Heart right ventricle (tissue), 16 donors: ENCODE data around the gene HS3ST4. TPM values are rescaled to one million over a fixed set of nuclear protein-coding genes. Genes with fewer than 3 reads are reported as not detected.

Source experiments
- ATAC-seq, 8 donors: fragments of 200-7000 bp; cut with Tn5 transposase; one replicate each; pipeline ENCODE4 v1.9.1; 2020; ENCODE audit warnings: mild to moderate bottlenecking in 8 of 8, moderate library complexity in 8 of 8, moderate number of reproducible peaks in 1 of 8
- DNase-seq, 2 donors: peaks; one replicate each; pipeline ENCODE4 v3.0.0-alpha.2; 2020
- H3K27ac ChIP-seq, 10 donors: fragments of 200-600 bp; sonication (generic) in 2 of 10; one replicate each; pipeline versions ENCODE4 v1.5.0 to v1.8.0; 2020 to 2022; ENCODE audit warnings: mild to moderate bottlenecking in 3 of 10
- H3K27me3 ChIP-seq, 7 donors: fragments of 200-600 bp; one replicate each; pipeline ENCODE4 v1.8.0; 2021 to 2022; ENCODE audit warnings: mild to moderate bottlenecking in 2 of 7
- H3K36me3 ChIP-seq, 9 donors: fragments of 200-600 bp; sonication (generic) in 1 of 9; one replicate each; pipeline versions ENCODE4 v1.5.0 to v1.8.0; 2020 to 2022; ENCODE audit warnings: mild to moderate bottlenecking in 2 of 9
- H3K4me1 ChIP-seq, 9 donors: fragments of 200-600 bp; sonication (generic) in 1 of 9; one replicate each; pipeline versions ENCODE4 v1.5.0 to v1.8.0; 2020 to 2022; ENCODE audit warnings: mild to moderate bottlenecking in 4 of 9
- H3K4me3 ChIP-seq, 10 donors: fragments of 200-600 bp; sonication (generic) in 2 of 10; one replicate each; pipeline versions ENCODE4 v1.5.0 to v1.8.0; 2020 to 2022; ENCODE audit warnings: mild to moderate bottlenecking in 7 of 10, moderate library complexity in 2 of 10
- H3K9me3 ChIP-seq, 11 donors: fragments of 200-600 bp in 10 of 11; sonication (generic) in 2 of 11; one replicate each; pipeline versions ENCODE4 v1.5.0 to v1.8.0; 2013 to 2022; ENCODE audit warnings: mild to moderate bottlenecking in 2 of 11, control low read depth in 1 of 11, moderate library complexity in 1 of 11
- CTCF ChIP-seq, 9 donors: fragments of 200-600 bp; sonication (generic) in 2 of 9; IDR thresholded peaks; one replicate each; pipeline versions ENCODE4 v1.5.0 to v1.8.0; 2021 to 2022; ENCODE audit warnings: antibody characterized with exemption in 9 of 9, mild to moderate bottlenecking in 5 of 9, moderate library complexity in 1 of 9
- WGBS, 2 donors: extraction: QIAGEN DNeasy Blood & Tissue Kit; methylation state at CpG; one replicate each; pipeline ENCODE4 v1.1.7; 2013; ENCODE audit warnings: inconsistent platforms in 1 of 2; 5-methylcytosine and 5-hydroxymethylcytosine counted together
- intact Hi-C, 10 donors: fragments of 100-400 bp; cut with DNase I; formaldehyde crosslinking; loops; one replicate each; pipeline versions ENCODE4 v1.11.1 to v1.14.2; 2022
- polyA plus RNA-seq, 2 donors: library from polyadenylated mRNA; stranded (reverse); fragments of 200-250 nt; gene quantifications; one replicate each; pipeline ENCODE4 v1.2.3, GENCODE V29; 2013
- total RNA-seq, 10 donors: library from RNA; stranded (reverse); fragmentation: NEBNext Ultra II Directional in 3 of 10; extraction: Animal tissue kit (Norgen Biotek cat#: 25700) in 3 of 10; gene quantifications; one replicate each; pipeline versions ENCODE4 v1.2.1 to v1.2.4, GENCODE V29; 2021 to 2023
- donor health status: Arrhythmogenic right ventricular cardiomyopathy.
- donor health status: ischemic (EF 13 %, LVEDD 7.1; RV severe dilation, severe dysfunction).
- donor health status: healthy with polysubstance abuse.
- donor health status: DM: no; HTN: yes; CAD: no.
- donor health status: DM: no; HTN: no; CAD: no.
- donor health status: ischemic (EF 25% LVEDD 6.9; RV normal size, moderate dysfunction).
- donor health status: ischemic (EF 25% LVEDD 5.7; RV mildly dilated, moderate dysfunction).
- donor health status: healthy.
- donor health status: DM: yes; HTN: yes; CAD: no.
- donor health status: Ischemic cardiomyopathy.
- donor health status: ischemic (EF 35%, LVEDD 5.7; RV mildly dilated, moderate dysfunction).
- donor health status: nonischemic (EF 11% LVEDD 7.7; RV severe dilation, severe dysfunction).
- donor health status: DM: yes; HTN: yes; CAD: no.
- donor health status: PGD.
- donor health status: ischemic (EF 29% LVEDD 5.4; RV normal size, mild dysfunction).
- donor health status: nonischemic (EF 23%, LVEDD 6.1; RV moderate dilation, normal function).

HS3ST4 gene
- total and polyA plus RNA-seq, 12 donors = 0.01 TPM; not detected in 11

- DNase-seq = no peak
- H3K27ac ChIP-seq = no peak overlapping the region
- H3K9me3 ChIP-seq = no peaks in the 10 kb centered on the region
- H3K4me1 ChIP-seq = peaks cover 0 to 7% (median 0%) of the 10 kb centered on the region in 9 donors
- TF ChIP-seq CTCF (IDR thresholded peaks at IDR 0.05) = no peak
- 62 to 66% methylated on average over 1 of the region's 1 CpG for WGBS, 2 donors
- intact Hi-C loops = loop anchor here in 3 of 10 donors (5.0 to 10.0 kb wide), 4 partner anchors 741 to 1541 kb away; no protein-coding TSS in a partner anchor
- H3K27me3 ChIP-seq = peaks cover 0 to 40% (median 21%) of the 10 kb centered on the region in 7 donors
- H3K36me3 ChIP-seq = no peaks in the 10 kb centered on the region
- ATAC-seq = no peak
- H3K4me3 ChIP-seq = no peak overlapping the region
These were observed 142.3 kb downstream of the HS3ST4 start for GRCh38 chr16:25834101-25834500.

DNA sequence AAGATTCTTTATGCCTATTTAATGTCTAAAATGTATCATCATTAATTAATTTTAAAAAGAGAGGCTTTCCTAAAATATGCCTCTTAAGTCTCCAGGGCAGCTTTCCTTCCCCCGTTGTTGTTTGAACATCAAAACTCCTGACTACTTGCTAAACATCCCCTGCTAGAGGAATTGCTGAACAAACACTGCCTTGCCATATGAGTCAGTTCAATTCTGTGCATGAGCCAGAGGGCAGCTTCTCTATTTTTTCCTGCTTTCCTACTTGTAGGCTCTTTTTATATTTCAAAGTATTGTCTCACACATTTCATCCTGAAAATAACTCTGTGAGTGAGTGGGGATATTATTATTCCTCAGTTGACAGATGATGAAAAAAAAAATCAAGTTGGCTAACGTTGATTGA is 143.4 kb downstream of the HS3ST4 start:
- Histone ChIP-seq H3K36me3 (no peaks in the 10 kb centered on the region), H3K4me3 (no peak overlapping the region), H3K4me1 (peaks cover 0 to 7% (median 0%) of the 10 kb centered on the region in 9 donors), H3K27ac (no peak overlapping the region), H3K9me3 (no peaks in the 10 kb centered on the region), H3K27me3 (peaks cover 0 to 37% (median 21%) of the 10 kb centered on the region in 7 donors)
- intact Hi-C loops = loop anchor here in 6 of 10 donors (5.0 to 10.0 kb wide), 7 partner anchors 617 to 1622 kb away; no protein-coding TSS in a partner anchor
- WGBS, 2 donors = 41 to 52% methylated on average over 2 of the region's 2 CpGs
- DNase-seq (no peak), ATAC-seq (no peak)
- no peak for TF ChIP-seq CTCF (IDR thresholded peaks at IDR 0.05)

- H3K36me3 ChIP-seq = no peaks in the 10 kb centered on the region
- H3K9me3 ChIP-seq = no peaks in the 10 kb centered on the region
- H3K4me1 ChIP-seq = peaks cover 0 to 7% (median 0%) of the 10 kb centered on the region in 9 donors
- peak; percentile 58 to 82 (median 76) for TF ChIP-seq CTCF (IDR thresholded peaks at IDR 0.05)
- H3K4me3 ChIP-seq = no peak overlapping the region
- H3K27me3 ChIP-seq = peaks cover 0 to 43% (median 21%) of the 10 kb centered on the region in 7 donors
- DNase-seq (peak in 1 of 2 donors; percentile 10), ATAC-seq (peak in 4 of 8 donors; percentile 33 to 61 (median 56))
- intact Hi-C loops = loop anchor here in 6 of 10 donors (5.0 to 10.0 kb wide), 7 partner anchors 614 to 1619 kb away; no protein-coding TSS in a partner anchor
- 3 to 6% methylated on average over 6 of the region's 6 CpGs for WGBS, 2 donors
- H3K27ac ChIP-seq = no peak overlapping the region
These were observed 147.0 kb downstream of the HS3ST4 start for GRCh38 chr16:25838724-25839186.

GRCh38 chr16:25841761-25842160 is 150.0 kb downstream of the HS3ST4 start:
- Histone ChIP-seq H3K27me3 (peaks cover 0 to 41% (median 12%) of the 10 kb centered on the region in 7 donors), H3K4me3 (no peak overlapping the region), H3K36me3 (no peaks in the 10 kb centered on the region), H3K4me1 (peaks cover 0 to 7% (median 0%) of the 10 kb centered on the region in 9 donors), H3K9me3 (peaks cover 0 to 3% (median 0%) of the 10 kb centered on the region in 11 donors), H3K27ac (no peak overlapping the region)
- intact Hi-C loops = loop anchor here in 1 of 10 donors (5.0 kb wide), 2 partner anchors 1536 to 1611 kb away; no protein-coding TSS in a partner anchor
- WGBS, 2 donors = 71 to 72% methylated on average over 3 of the region's 3 CpGs
- TF ChIP-seq CTCF (IDR thresholded peaks at IDR 0.05) = no peak
- ATAC-seq (no peak), DNase-seq (no peak)
